ENCODE data around the gene CPA5.

CPA5 gene, protein sequence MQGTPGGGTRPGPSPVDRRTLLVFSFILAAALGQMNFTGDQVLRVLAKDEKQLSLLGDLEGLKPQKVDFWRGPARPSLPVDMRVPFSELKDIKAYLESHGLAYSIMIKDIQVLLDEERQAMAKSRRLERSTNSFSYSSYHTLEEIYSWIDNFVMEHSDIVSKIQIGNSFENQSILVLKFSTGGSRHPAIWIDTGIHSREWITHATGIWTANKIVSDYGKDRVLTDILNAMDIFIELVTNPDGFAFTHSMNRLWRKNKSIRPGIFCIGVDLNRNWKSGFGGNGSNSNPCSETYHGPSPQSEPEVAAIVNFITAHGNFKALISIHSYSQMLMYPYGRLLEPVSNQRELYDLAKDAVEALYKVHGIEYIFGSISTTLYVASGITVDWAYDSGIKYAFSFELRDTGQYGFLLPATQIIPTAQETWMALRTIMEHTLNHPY

DNA sequence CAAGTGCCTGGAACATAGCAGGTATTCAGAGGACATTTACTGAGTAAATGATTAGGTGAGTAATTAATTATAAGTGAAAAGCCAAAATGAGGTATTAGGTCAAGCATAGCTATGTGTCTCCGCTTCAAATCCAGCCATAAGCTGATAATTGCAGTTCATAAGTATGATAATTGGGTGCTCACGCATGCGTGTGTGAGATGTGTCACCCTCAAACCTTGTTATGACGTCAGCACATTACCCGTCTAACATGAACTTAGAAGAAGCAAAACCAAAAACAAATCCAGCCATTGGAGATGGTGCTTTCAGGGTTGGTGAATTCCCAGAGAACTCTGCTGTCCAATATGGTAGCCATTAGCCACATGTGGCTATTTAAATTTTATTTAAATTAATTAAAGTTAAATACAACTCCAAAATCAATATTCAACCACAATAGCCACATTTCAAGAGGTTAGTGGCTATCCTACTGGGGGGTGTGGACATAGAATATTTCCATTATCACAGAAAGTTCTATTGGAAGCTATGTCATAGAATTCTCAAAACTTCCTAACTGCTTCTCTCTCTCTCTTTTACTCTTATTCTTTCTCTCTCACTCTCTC lies at the start of gene CPA5:
TSS of gene CPA5 (plus strand) at position 546 of the 596 bp plus-strand sequence. CDS start 1,670 bp downstream, outside the sequence.
- no peak for TF ChIP-seq Cebpa-rat (IDR thresholded peaks at IDR 0.05)
- no peak within 1 kb of the TSS for H3K9ac ChIP-seq
- no peaks in the 10 kb centered on the region for H3K4me1 ChIP-seq
- H4K20me1 ChIP-seq = no peaks in the 10 kb centered on the region
- no peak within 1 kb of the TSS for H3K4me3 ChIP-seq
- no peak within 1 kb of the TSS for H3K4me2 ChIP-seq
- no peaks in the 10 kb centered on the region for H3K9me3 ChIP-seq
- no peak within 1 kb of the TSS for H3K27ac ChIP-seq
- no peaks in the 10 kb centered on the region for H3K27me3 ChIP-seq
- H3K36me3 ChIP-seq = no peaks in the 10 kb centered on the region

DNA sequence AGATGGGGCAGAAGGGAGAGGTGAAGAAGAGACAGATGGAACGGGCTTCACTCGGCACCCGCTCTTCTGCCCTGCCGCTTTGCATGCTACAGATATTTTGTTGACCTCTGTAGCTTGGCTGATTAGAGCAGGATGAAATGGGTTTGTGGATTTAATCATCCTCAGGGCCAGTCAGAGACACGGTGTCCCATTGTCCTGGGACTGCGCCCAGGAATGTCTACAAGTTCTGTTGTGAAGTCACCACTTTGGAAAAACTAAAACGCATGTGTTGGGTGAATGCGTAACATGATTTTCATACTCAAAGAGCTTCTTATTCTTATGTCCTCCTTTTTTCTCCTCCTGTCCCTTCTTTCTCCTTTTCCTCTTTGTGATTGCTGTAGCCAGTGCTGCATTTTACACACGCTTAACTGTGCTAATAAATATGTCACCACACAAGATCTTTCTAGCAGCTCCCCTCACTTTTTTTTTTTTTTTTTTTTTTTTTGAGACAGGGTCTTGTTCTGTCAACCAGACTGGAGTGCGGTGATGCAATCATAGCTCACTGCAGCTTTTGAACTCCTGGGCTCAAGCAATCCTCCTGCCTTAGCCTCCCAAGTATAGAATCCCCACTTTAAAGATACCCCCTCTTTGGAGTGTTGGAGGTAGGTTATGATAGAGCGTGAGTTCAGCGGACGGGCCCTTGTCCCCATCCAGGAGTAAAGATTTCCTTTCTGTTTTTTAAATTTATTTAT lies 48.2 kb upstream of the CPA5 start:
- Histone ChIP-seq H3K36me3 (no peaks in the 10 kb centered on the region), H3K4me2 (no peak overlapping the region), H3K27ac (no peak overlapping the region), H3K27me3 (no peaks in the 10 kb centered on the region), H3K9ac (no peak overlapping the region), H3K9me3 (no peaks in the 10 kb centered on the region), H3K4me3 (no peak overlapping the region), H4K20me1 (no peaks in the 10 kb centered on the region), H3K4me1 (no peaks in the 10 kb centered on the region)
- no peak for TF ChIP-seq Cebpa-rat (IDR thresholded peaks at IDR 0.05)

DNA sequence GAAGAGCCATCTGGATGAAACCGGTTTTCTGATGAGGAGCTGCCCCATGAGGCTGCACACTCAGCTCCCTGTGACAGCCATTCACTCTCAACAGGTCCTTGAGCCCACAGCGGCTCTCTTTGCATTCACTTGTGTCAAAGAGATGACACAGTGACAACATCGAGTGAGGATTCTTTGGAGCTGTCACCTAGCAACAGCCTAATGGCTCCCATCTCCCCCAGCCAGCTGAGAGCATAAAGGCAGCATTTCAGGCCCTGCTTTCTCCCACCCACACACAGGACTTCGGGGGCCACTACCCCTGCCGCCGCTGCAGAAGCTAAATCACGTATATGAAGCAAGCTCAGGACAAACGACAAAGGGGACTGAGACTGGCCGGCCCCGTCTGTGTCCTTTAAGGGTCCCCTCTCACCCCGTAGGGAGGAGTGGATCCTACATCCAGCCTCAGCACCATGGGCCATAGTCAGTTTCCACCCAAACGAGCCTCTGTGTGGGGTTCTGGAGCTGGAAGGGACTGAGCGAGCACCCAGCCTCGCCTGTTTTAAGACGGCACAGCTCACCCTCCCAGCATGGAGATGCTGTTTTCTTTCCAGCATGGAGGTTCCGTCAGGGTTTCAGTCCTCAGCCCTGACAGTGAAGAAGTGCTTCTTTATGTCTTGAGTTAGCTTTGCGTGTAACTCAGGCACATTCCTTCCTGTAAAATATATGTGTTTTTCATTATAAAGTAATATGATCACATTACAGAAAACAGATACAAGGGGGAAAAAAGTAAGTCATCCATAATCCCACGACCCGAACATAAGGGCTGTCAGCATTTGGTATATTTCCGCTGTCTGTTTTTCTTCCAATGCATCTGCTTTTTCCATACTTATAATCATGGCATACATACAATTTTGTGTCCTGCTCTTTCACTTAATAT lies 46.7 kb upstream of the CPA5 start:
- H3K27me3 ChIP-seq = no peaks in the 10 kb centered on the region

DNA sequence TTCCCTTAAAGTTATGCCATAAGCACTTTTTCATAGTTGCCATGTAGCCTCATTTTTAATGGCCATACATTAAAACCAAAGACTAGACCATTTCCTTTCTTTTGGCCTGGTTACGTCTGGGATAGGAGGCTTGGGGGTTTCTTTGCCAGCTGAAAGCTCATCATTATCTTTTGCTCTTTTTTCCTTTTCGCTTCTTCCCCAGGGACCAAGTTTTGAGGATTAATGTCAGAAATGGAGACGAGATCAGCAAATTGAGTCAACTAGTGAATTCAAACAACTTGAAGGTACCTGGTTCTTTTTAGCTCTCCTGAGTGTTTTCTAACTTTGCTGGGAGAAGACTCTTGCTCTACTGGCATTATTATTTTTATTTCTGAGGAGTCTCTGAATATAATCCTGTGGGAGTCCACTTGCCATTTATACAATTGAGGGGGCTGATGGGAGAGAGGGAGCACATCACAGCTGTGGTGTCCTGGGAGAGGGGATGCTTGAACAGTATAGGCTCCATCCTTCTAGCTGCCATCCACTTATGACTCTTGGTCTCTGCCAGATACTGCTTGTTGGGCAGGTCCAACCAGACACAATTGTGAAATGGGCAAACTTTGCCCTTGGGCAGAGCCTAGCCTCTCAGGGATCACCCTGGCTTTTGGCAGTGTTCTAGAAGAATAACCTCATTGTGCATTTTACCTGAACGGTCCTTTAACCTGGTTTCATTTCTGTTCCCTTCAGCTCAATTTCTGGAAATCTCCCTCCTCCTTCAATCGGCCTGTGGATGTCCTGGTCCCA lies 45.9 kb upstream of the CPA5 start:
- no peaks in the 10 kb centered on the region for H3K4me1 ChIP-seq
- H3K27me3 ChIP-seq = no peaks in the 10 kb centered on the region
- H4K20me1 ChIP-seq = no peaks in the 10 kb centered on the region
- H3K36me3 ChIP-seq = no peaks in the 10 kb centered on the region
- H3K9me3 ChIP-seq = no peaks in the 10 kb centered on the region
- H3K4me2 ChIP-seq = no peak overlapping the region
- no peak overlapping the region for H3K4me3 ChIP-seq
- H3K27ac ChIP-seq = no peak overlapping the region
- no peak for TF ChIP-seq Cebpa-rat (IDR thresholded peaks at IDR 0.05)
- no peak overlapping the region for H3K9ac ChIP-seq

More for the DNA sequence above, 46.7 kb upstream of the CPA5 start:
- Histone ChIP-seq H3K27ac (no peak overlapping the region), H3K4me1 (no peaks in the 10 kb centered on the region), H3K9me3 (no peaks in the 10 kb centered on the region), H4K20me1 (no peaks in the 10 kb centered on the region), H3K36me3 (no peaks in the 10 kb centered on the region), H3K9ac (no peak overlapping the region), H3K4me2 (no peak overlapping the region), H3K4me3 (no peak overlapping the region)
- TF ChIP-seq Cebpa-rat (IDR thresholded peaks at IDR 0.05) = no peak

DNA sequence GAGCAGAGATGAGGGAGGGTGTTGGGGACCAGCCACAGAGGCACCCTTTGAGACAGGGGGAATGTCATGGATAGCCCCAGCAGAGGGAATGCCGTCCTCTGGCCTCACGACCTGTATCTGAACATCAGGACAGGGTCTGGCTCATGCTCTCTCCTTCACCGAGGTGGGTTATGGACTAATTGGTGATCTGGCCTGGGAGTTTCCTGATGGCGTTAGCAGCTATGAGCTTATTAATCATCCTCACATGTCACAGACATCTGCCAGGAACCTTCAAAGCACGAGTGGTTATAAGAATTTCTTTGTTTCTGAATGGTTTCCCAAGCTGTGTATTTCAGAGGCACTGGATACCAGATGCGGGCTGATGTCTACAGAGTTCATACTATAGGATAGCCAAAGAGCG lies 44.8 kb upstream of the CPA5 start:
- Histone ChIP-seq H3K9me3 (no peaks in the 10 kb centered on the region), H3K36me3 (no peaks in the 10 kb centered on the region), H3K27me3 (no peaks in the 10 kb centered on the region), H3K27ac (no peak overlapping the region), H3K4me1 (no peaks in the 10 kb centered on the region), H4K20me1 (no peaks in the 10 kb centered on the region), H3K4me3 (no peak overlapping the region), H3K4me2 (no peak overlapping the region), H3K9ac (no peak overlapping the region)
- TF ChIP-seq Cebpa-rat (IDR thresholded peaks at IDR 0.05) = no peak

DNA sequence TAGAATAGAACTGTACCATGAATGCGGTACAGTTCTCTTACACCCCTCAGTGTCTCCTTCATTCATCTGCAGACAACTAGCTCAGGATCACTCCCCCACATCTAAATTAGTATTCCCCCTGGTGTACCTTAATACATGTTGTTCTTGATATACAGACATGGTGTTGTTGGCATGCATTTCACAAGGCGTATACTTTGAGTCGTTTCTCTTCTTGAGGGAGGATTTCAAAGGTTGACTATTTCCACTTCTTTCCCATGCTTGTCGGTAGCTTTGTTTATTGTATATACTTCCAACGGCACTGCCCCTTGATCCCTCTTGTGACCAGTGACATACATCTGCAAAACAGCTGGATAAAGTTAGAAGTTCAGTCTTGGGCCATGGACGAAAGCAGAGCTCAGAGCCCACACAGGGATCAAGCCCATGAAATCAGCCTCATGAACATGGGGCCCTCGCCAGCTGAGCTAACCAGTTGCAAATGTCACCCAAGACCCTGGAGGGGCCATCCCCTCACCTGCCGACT lies 43.1 kb upstream of the CPA5 start:
- no peak for TF ChIP-seq Cebpa-rat (IDR thresholded peaks at IDR 0.05)

DNA sequence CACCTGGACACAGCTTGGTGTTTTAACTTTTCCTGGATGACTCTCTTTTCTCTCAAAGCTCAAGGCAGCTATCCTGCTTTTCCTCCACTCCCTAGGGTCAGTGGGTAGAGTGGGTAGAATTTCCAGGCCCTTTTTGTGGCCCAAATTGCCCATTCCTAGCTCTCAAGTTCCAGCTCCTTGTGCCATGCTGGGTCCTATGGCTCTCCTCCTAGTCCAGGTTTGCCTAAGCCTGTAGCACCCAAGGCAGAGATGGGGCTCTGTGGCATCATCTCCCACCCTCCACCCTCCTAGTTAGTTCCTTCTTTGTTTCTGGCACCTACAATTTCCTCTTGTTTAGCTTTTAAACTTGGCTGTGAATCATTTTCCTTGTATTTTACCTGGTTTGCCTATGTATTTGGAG lies 42.0 kb upstream of the CPA5 start:
- Histone ChIP-seq H3K27me3 (no peaks in the 10 kb centered on the region), H3K9ac (no peak overlapping the region), H4K20me1 (no peaks in the 10 kb centered on the region), H3K27ac (no peak overlapping the region), H3K4me1 (no peaks in the 10 kb centered on the region), H3K4me3 (no peak overlapping the region), H3K4me2 (no peak overlapping the region), H3K36me3 (no peaks in the 10 kb centered on the region), H3K9me3 (no peaks in the 10 kb centered on the region)
- TF ChIP-seq Cebpa-rat (IDR thresholded peaks at IDR 0.05) = no peak

More for the DNA sequence above, 43.1 kb upstream of the CPA5 start:
- Histone ChIP-seq H3K4me1 (no peaks in the 10 kb centered on the region), H3K36me3 (no peaks in the 10 kb centered on the region), H3K9me3 (no peaks in the 10 kb centered on the region), H3K27me3 (no peaks in the 10 kb centered on the region), H4K20me1 (no peaks in the 10 kb centered on the region), H3K9ac (no peak overlapping the region), H3K27ac (no peak overlapping the region), H3K4me2 (no peak overlapping the region), H3K4me3 (no peak overlapping the region)

DNA sequence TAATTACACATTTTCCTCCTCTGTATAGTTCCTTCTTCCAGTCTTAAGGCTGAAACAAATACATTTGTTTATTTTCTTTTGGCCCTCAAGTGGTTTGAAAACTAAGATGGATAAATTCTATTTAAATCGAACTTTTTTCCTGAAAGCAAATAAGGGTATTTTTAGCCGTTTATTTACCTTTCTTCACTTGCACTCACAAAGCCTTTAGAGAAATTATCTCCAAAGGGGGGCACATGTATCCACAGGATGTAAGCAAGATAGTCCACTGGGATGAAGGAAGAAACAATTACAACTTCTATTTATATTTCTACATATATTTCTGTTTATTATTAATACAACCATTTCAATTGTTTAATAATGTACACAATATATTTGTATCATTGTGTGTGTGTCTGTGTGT lies 41.5 kb upstream of the CPA5 start:
- Histone ChIP-seq H3K27ac (no peak overlapping the region), H3K27me3 (no peaks in the 10 kb centered on the region), H4K20me1 (no peaks in the 10 kb centered on the region), H3K4me1 (no peaks in the 10 kb centered on the region), H3K4me3 (no peak overlapping the region), H3K36me3 (no peaks in the 10 kb centered on the region), H3K9me3 (no peaks in the 10 kb centered on the region), H3K9ac (no peak overlapping the region), H3K4me2 (no peak overlapping the region)
- no peak for TF ChIP-seq Cebpa-rat (IDR thresholded peaks at IDR 0.05)
